ENCODE measurements around the gene SSR2. TPM values are rescaled to one million over a fixed set of nuclear protein-coding genes. Genes with fewer than 3 reads are reported as not detected.
A peak's percentile ranks its signal among the peaks of the same experiment; 100 is the strongest.

Gene SSR2
- total RNA-seq, 5 donors from 2014 or later (not counting 1 experiment from before 2014, with no cell fraction given) = 230 to 238 (median 232) TPM

GRCh38 chr1:155974208-155975115 is 46.3 kb downstream of the SSR2 start:
- no peaks in the 10 kb centered on the region for H3K9me3 ChIP-seq
- no peaks in the 10 kb centered on the region for H3K9me3 Mint-ChIP-seq
- peak overlapping the region; percentile 64 for H3K27ac ChIP-seq (ENCODE audit: low read length)
- ChIA-PET POLR2A (interaction anchor here in 1 of 2 donors (0.5 to 1.1 kb wide), 4 partner anchors 23 to 631 kb away, joined by 3 to 7 read pairs (median 5); no protein-coding TSS in a partner anchor), CTCF (interaction anchor here in 1 of 2 donors (0.5 to 0.8 kb wide), 3 partner anchors 38 to 92 kb away, joined by 3 to 5 read pairs (median 3); partner anchors contain the start of gene KHDC4)
- H3K4me1 Mint-ChIP-seq = peaks cover 68 to 86% (median 76%) of the 10 kb centered on the region in 3 donors
- peaks cover 18% of the 10 kb centered on the region for H3K36me3 Mint-ChIP-seq
- peaks cover 44 to 87% of the 10 kb centered on the region in 2 experiments for H3K4me1 ChIP-seq (ENCODE audit: control insufficient read depth in 1 of 2, extremely low read depth in 1 of 2, insufficient read depth in 2 of 2, low read length in 2 of 2)
- peak overlapping the region; percentile 85 to 97 (median 97) for H3K4me3 Mint-ChIP-seq
- no peaks in the 10 kb centered on the region for H3K27me3 ChIP-seq (replicated peaks in 1 of 2; ENCODE audit: control insufficient read depth in 2 of 2, extremely low read depth in 1 of 2, insufficient read depth in 2 of 2, low read length in 1 of 2)
- 47% methylated on average over 9 of the region's 13 CpGs for WGBS (ENCODE audit: insufficient coverage)
- H3K4me3 ChIP-seq (ENCODE audit: control insufficient read depth in 1 of 2, extremely low read depth in 1 of 2, low read length in 1 of 2) = peak overlapping the region; percentile 91 to 97
- peaks cover 5 to 28% of the 10 kb centered on the region in 2 donors for H3K36me3 ChIP-seq (ENCODE audit: control insufficient read depth in 2 of 2, extremely low read depth in 1 of 2, insufficient read depth in 1 of 2, low read length in 1 of 2)
- H3K27ac Mint-ChIP-seq = peak overlapping the region; percentile 93 to 94
- H3K27me3 Mint-ChIP-seq = no peaks in the 10 kb centered on the region
- ATAC-seq (replicated peaks in 1 of 4) (no peak), DNase-seq (no peak)

GRCh38 chr1:155973723-155974122 is 47.0 kb downstream of the SSR2 start:
- Mint-ChIP-seq H3K27ac (peak overlapping the region; percentile 93 to 94), H3K36me3 (peaks cover 23% of the 10 kb centered on the region), H3K27me3 (no peaks in the 10 kb centered on the region), H3K4me3 (peak overlapping the region; percentile 51 to 85 (median 58)), H3K9me3 (no peaks in the 10 kb centered on the region), H3K4me1 (peaks cover 71 to 87% (median 79%) of the 10 kb centered on the region in 3 donors)
- Histone ChIP-seq H3K4me1 (ENCODE audit: control insufficient read depth in 1 of 2, extremely low read depth in 1 of 2, insufficient read depth in 2 of 2, low read length in 2 of 2) (peaks cover 46 to 87% of the 10 kb centered on the region in 2 experiments), H3K4me3 (ENCODE audit: control insufficient read depth in 1 of 2, extremely low read depth in 1 of 2, low read length in 1 of 2) (no peak overlapping the region), H3K27ac (ENCODE audit: low read length) (peak overlapping the region; percentile 64), H3K27me3 (replicated peaks in 1 of 2; ENCODE audit: control insufficient read depth in 2 of 2, extremely low read depth in 1 of 2, insufficient read depth in 2 of 2, low read length in 1 of 2) (no peaks in the 10 kb centered on the region), H3K9me3 (no peaks in the 10 kb centered on the region), H3K36me3 (ENCODE audit: control insufficient read depth in 2 of 2, extremely low read depth in 1 of 2, insufficient read depth in 1 of 2, low read length in 1 of 2) (peaks cover 8 to 35% of the 10 kb centered on the region in 2 donors)
- CTCF ChIA-PET = interaction anchor here in 1 of 2 donors (0.8 to 1.0 kb wide), 2 partner anchors 39 to 93 kb away, joined by 3 read pairs; partner anchors contain the start of gene KHDC4
- no peak for ATAC-seq (replicated peaks in 1 of 4)
- no peak for DNase-seq
- POLR2A ChIA-PET = interaction anchor here (0.5 to 1.1 kb wide), 4 partner anchors 11 to 75 kb away, joined by 3 to 4 read pairs (median 3); no protein-coding TSS in a partner anchor
- no CpG with 5 or more reads among the region's 3 CpGs for WGBS (ENCODE audit: insufficient coverage)

- ATAC-seq (replicated peaks in 1 of 4) (no peak), DNase-seq (no peak)
- Mint-ChIP-seq H3K4me3 (peak overlapping the region; percentile 51 to 85 (median 60)), H3K4me1 (peaks cover 87 to 100% (median 95%) of the 10 kb centered on the region in 3 donors), H3K27ac (peak overlapping the region; percentile 80 to 91), H3K27me3 (no peaks in the 10 kb centered on the region), H3K9me3 (no peaks in the 10 kb centered on the region), H3K36me3 (peaks cover 26% of the 10 kb centered on the region)
- Histone ChIP-seq H3K9me3 (no peaks in the 10 kb centered on the region), H3K36me3 (ENCODE audit: control insufficient read depth in 2 of 2, extremely low read depth in 1 of 2, insufficient read depth in 1 of 2, low read length in 1 of 2) (peaks cover 14 to 50% of the 10 kb centered on the region in 2 donors), H3K4me1 (ENCODE audit: control insufficient read depth in 1 of 2, extremely low read depth in 1 of 2, insufficient read depth in 2 of 2, low read length in 2 of 2) (peaks cover 62 to 98% of the 10 kb centered on the region in 2 experiments), H3K4me3 (ENCODE audit: control insufficient read depth in 1 of 2, extremely low read depth in 1 of 2, low read length in 1 of 2) (peak overlapping the region in 1 of 2 donors; percentile 30), H3K27me3 (replicated peaks in 1 of 2; ENCODE audit: control insufficient read depth in 2 of 2, extremely low read depth in 1 of 2, insufficient read depth in 2 of 2, low read length in 1 of 2) (no peaks in the 10 kb centered on the region), H3K27ac (ENCODE audit: low read length) (peak overlapping the region; percentile 25)
- ChIA-PET CTCF (interaction anchor here in 1 of 2 donors (0.5 to 1.0 kb wide), 2 partner anchors 94 to 315 kb away, joined by 3 to 5 read pairs; no protein-coding TSS in a partner anchor), POLR2A (interaction anchor here (0.6 to 0.7 kb wide), 2 partner anchors 7 to 697 kb away, joined by 3 to 6 read pairs; no protein-coding TSS in a partner anchor)
- WGBS (ENCODE audit: insufficient coverage) = 84% methylated on average over 5 of the region's 9 CpGs
Measured at GRCh38 chr1:155971910-155972809, 48.6 kb downstream of the SSR2 start.

- peaks cover 36% of the 10 kb centered on the region for H3K36me3 Mint-ChIP-seq
- DNase-seq (peak in 2 of 35 experiments; percentile 25 to 53), ATAC-seq (replicated peaks in 1 of 4) (peak in 3 of 4 experiments; percentile 31 to 40 (median 31))
- 24% methylated on average over 11 of the region's 11 CpGs for whole genome bisulfite sequencing (ENCODE audit: insufficient coverage)
- no peaks in the 10 kb centered on the region for H3K27me3 Mint-ChIP-seq
- H3K4me1 ChIP-seq (ENCODE audit: control insufficient read depth in 1 of 2, extremely low read depth in 1 of 2, insufficient read depth in 2 of 2, low read length in 2 of 2) = peaks cover 65 to 96% of the 10 kb centered on the region in 2 experiments
- H3K4me3 ChIP-seq (ENCODE audit: control insufficient read depth in 1 of 2, extremely low read depth in 1 of 2, low read length in 1 of 2) = no peak overlapping the region
- H3K4me1 Mint-ChIP-seq = peaks cover 96 to 98% (median 96%) of the 10 kb centered on the region in 3 donors
- peak overlapping the region; percentile 42 for H3K27ac ChIP-seq (ENCODE audit: low read length)
- ChIA-PET CTCF (interaction anchor here in 1 of 2 donors (1.1 kb wide), 1 partner anchor 8 kb away, joined by 7 read pairs; the partner anchor contains the start of gene ARHGEF2), POLR2A (interaction anchor here in 1 of 2 donors (0.6 kb wide), 1 partner anchor 711 kb away, joined by 5 read pairs; no protein-coding TSS in a partner anchor)
- H3K36me3 ChIP-seq (ENCODE audit: control insufficient read depth in 2 of 2, extremely low read depth in 1 of 2, insufficient read depth in 1 of 2, low read length in 1 of 2) = peaks cover 15 to 62% of the 10 kb centered on the region in 2 donors
- H3K9me3 Mint-ChIP-seq = no peaks in the 10 kb centered on the region
- no peaks in the 10 kb centered on the region for H3K27me3 ChIP-seq (replicated peaks in 1 of 2; ENCODE audit: control insufficient read depth in 2 of 2, extremely low read depth in 1 of 2, insufficient read depth in 2 of 2, low read length in 1 of 2)
- H3K4me3 Mint-ChIP-seq = peak overlapping the region; percentile 29 to 85 (median 34)
- no peaks in the 10 kb centered on the region for H3K9me3 ChIP-seq
- H3K27ac Mint-ChIP-seq = peak overlapping the region; percentile 95
Measured at GRCh38 chr1:155970531-155971167, 50.1 kb downstream of the SSR2 start.

- H3K4me3 Mint-ChIP-seq = peak overlapping the region; percentile 25 to 85 (median 28)
Measured at GRCh38 chr1:155969377-155969791, 51.4 kb downstream of the SSR2 start.

More at GRCh38 chr1:155969377-155969791, 51.4 kb downstream of the SSR2 start:
- ATAC-seq (replicated peaks in 1 of 4) (peak in 1 of 4 experiments; percentile 34), DNase-seq (no peak)
- peak overlapping the region; percentile 95 for H3K27ac Mint-ChIP-seq
- no peaks in the 10 kb centered on the region for H3K27me3 Mint-ChIP-seq
- H3K36me3 Mint-ChIP-seq = peaks cover 39% of the 10 kb centered on the region
- H3K27ac ChIP-seq (ENCODE audit: low read length) = peak overlapping the region; percentile 37
- 91% methylated on average over 2 of the region's 9 CpGs for WGBS (ENCODE audit: insufficient coverage)
- H3K4me3 ChIP-seq (ENCODE audit: control insufficient read depth in 1 of 2, extremely low read depth in 1 of 2, low read length in 1 of 2) = no peak overlapping the region
- peaks cover 18 to 74% of the 10 kb centered on the region in 2 donors for H3K36me3 ChIP-seq (ENCODE audit: control insufficient read depth in 2 of 2, extremely low read depth in 1 of 2, insufficient read depth in 1 of 2, low read length in 1 of 2)
- H3K4me1 Mint-ChIP-seq = peaks cover 83 to 85% (median 84%) of the 10 kb centered on the region in 3 donors
- no peaks in the 10 kb centered on the region for H3K9me3 Mint-ChIP-seq
- CTCF ChIA-PET = interaction anchor here in 1 of 2 donors (1.1 kb wide), 1 partner anchor 9 kb away, joined by 7 read pairs; the partner anchor contains the start of gene ARHGEF2
- no peaks in the 10 kb centered on the region for H3K27me3 ChIP-seq (replicated peaks in 1 of 2; ENCODE audit: control insufficient read depth in 2 of 2, extremely low read depth in 1 of 2, insufficient read depth in 2 of 2, low read length in 1 of 2)
- POLR2A ChIA-PET = interaction anchor here in 1 of 2 donors (0.9 kb wide), 1 partner anchor 9 kb away, joined by 3 read pairs; the partner anchor contains the start of gene ARHGEF2
- no peaks in the 10 kb centered on the region for H3K9me3 ChIP-seq
- H3K4me1 ChIP-seq (ENCODE audit: control insufficient read depth in 1 of 2, extremely low read depth in 1 of 2, insufficient read depth in 2 of 2, low read length in 2 of 2) = peaks cover 59 to 84% of the 10 kb centered on the region in 2 experiments
